Activated T-cell treated with anti-CD3 and anti-CD28 coated beads for 24 hours (primary cell): ENCODE results near the gene TMEM214.
"Not testable (repeated sequence)": the region's sequence is repeated elsewhere in the genome, so short reads cannot be mapped to it uniquely, and the experiment has no call there.

Experiments used
- DNase-seq: peaks from one replicate; pipeline ENCODE4 v3.0.0-alpha.2; 2020; ENCODE audit warnings: low read depth

TMEM214 gene

GRCh38 chr2:27070653-27071276 is 38.0 kb downstream of the TMEM214 start:
- no peak for DNase-seq

GRCh38 chr2:27071277-27071989 is 38.7 kb downstream of the TMEM214 start, which contains the start of gene OST4:
OST4 (minus strand) TSS chr2:27071654.
- DNase-seq, result peak; percentile 87

- peak; percentile 12 for DNase-seq
Measured at GRCh38 chr2:27071990-27072830, 39.4 kb downstream of the TMEM214 start.

GRCh38 chr2:27072920-27073319 is 40.2 kb downstream of the TMEM214 start:
- DNase-seq, result no peak

GRCh38 chr2:27073782-27074181 is 41.0 kb downstream of the TMEM214 start:
- DNase-seq, result no peak

GRCh38 chr2:27074738-27075565 is 42.2 kb downstream of the TMEM214 start:
- peak; percentile 21 for DNase-seq

- not testable (repeated sequence) for DNase-seq
Measured at GRCh38 chr2:27075566-27075871, 42.8 kb downstream of the TMEM214 start.

GRCh38 chr2:27076323-27076722 is 43.6 kb downstream of the TMEM214 start:
- DNase-seq, result no peak

GRCh38 chr2:27077231-27077630 is 44.5 kb downstream of the TMEM214 start:
- no peak for DNase-seq

GRCh38 chr2:27078267-27079194 is 45.8 kb downstream of the TMEM214 start, which contains the start of gene EMILIN1:
EMILIN1 (plus strand) TSS chr2:27078615; CDS start chr2:27079066, 451 bp downstream.
- no peak for DNase-seq

GRCh38 chr2:27079233-27080139 is 46.7 kb downstream of the TMEM214 start:
- no peak for DNase-seq

GRCh38 chr2:27080140-27080469 is 47.3 kb downstream of the TMEM214 start:
- no peak for DNase-seq

GRCh38 chr2:27080603-27080936 is 47.8 kb downstream of the TMEM214 start:
- DNase-seq, result no peak

GRCh38 chr2:27081984-27082772 is 49.4 kb downstream of the TMEM214 start:
- DNase-seq, result no peak

- no peak for DNase-seq
Measured at GRCh38 chr2:27082773-27083409, 50.1 kb downstream of the TMEM214 start.

GRCh38 chr2:27083410-27084296 is 50.9 kb downstream of the TMEM214 start:
- DNase-seq, result no peak

- no peak for DNase-seq
Measured at GRCh38 chr2:27084297-27085061, 51.7 kb downstream of the TMEM214 start.
